GM12878 (cell line): Measurements from ENCODE around the gene GK. TPM values are rescaled to one million over a fixed set of nuclear protein-coding genes. Genes with fewer than 3 reads are reported as not detected.

Source experiments
- E2F4 ChIP-seq: IDR thresholded peaks from 2 replicates; pipeline ENCODE4 v1.6.1; 2012; ENCODE audit warnings: low read depth, low read length, improper control_type of control experiment
- E2F8 ChIP-seq: fragments of 450-650 bp; IDR thresholded peaks from 2 replicates; pipeline ENCODE4 v1.6.1; 2018; ENCODE audit warnings: mild to moderate bottlenecking, low read depth, moderate library complexity; ENCODE audit not compliant: partially characterized antibody
- EGR1 ChIP-seq, 2 experiments: IDR thresholded peaks; 1 replicate in 1 of 2; 2 replicates in 1 of 2; pipeline ENCODE4 v1.6.1; 2011 to 2012; ENCODE audit warnings: low read depth in 2 of 2, low read length in 2 of 2, borderline replicate concordance in 1 of 2, mild to moderate bottlenecking in 1 of 2, moderate library complexity in 1 of 2
- ETV6 ChIP-seq, 2 experiments: fragments of 450-650 bp in 1 of 2; IDR thresholded peaks in 1 of 2; conservative IDR thresholded peaks in 1 of 2; 2 replicates each; pipeline ENCODE4 v1.6.1; 2014; ENCODE audit warnings: antibody characterized with exemption in 1 of 2, borderline replicate concordance in 1 of 2, low read depth in 1 of 2, mild to moderate bottlenecking in 1 of 2, moderate library complexity in 1 of 2
- EZH2 ChIP-seq: IDR thresholded peaks from 2 replicates; pipeline ENCODE4 v1.6.1; 2012; ENCODE audit warnings: low read depth, mild to moderate bottlenecking, control low read depth, inconsistent platforms, low read length, borderline replicate concordance; ENCODE audit not compliant: control insufficient read depth
- FOS ChIP-seq: IDR thresholded peaks from 3 replicates; pipeline ENCODE4 v1.6.1; 2011; ENCODE audit warnings: borderline replicate concordance; ENCODE audit not compliant: insufficient read length; ENCODE audit errors: extremely low read depth
- GATAD2B ChIP-seq: fragments of 450-650 bp; conservative IDR thresholded peaks from 2 replicates; pipeline ENCODE4 v1.6.1; 2017; ENCODE audit warnings: low read depth, mild to moderate bottlenecking, moderate library complexity
- HDAC6 ChIP-seq: fragments of 200-600 bp; sonication (generic); IDR thresholded peaks from one replicate; pipeline ENCODE4 v1.8.0; 2017; ENCODE audit warnings: antibody characterized with exemption; ENCODE audit not compliant: unreplicated experiment
- KLF5 ChIP-seq: fragments of 450-650 bp; IDR thresholded peaks from 2 replicates; pipeline ENCODE4 v1.6.1; 2014; ENCODE audit warnings: mild to moderate bottlenecking; ENCODE audit not compliant: partially characterized antibody
- MAX ChIP-seq: IDR thresholded peaks from 2 replicates; pipeline ENCODE4 v1.6.1; 2012; ENCODE audit warnings: low read depth, low read length, improper control_type of control experiment
- MEF2B ChIP-seq: fragments of 450-650 bp; IDR thresholded peaks from 2 replicates; pipeline ENCODE4 v1.6.1; 2018; ENCODE audit warnings: mild to moderate bottlenecking, moderate library complexity; ENCODE audit not compliant: partially characterized antibody, poor library complexity, severe bottlenecking
- MTA3 ChIP-seq: IDR thresholded peaks from 2 replicates; pipeline ENCODE4 v1.6.1; 2012; ENCODE audit warnings: low read length, inconsistent platforms, borderline replicate concordance
- SRF ChIP-seq, 2 experiments: IDR thresholded peaks; 2 replicates each; pipeline ENCODE4 v1.6.1; 2011; ENCODE audit warnings: low read depth in 2 of 2, low read length in 2 of 2, mild to moderate bottlenecking in 1 of 2, moderate library complexity in 1 of 2
- SUPT20H ChIP-seq: IDR thresholded peaks from 2 replicates; pipeline ENCODE4 v1.6.1; 2011; ENCODE audit warnings: low read depth, mild to moderate bottlenecking, low read length, moderate library complexity, borderline replicate concordance; ENCODE audit not compliant: control insufficient read depth
- TARDBP ChIP-seq: IDR thresholded peaks from 2 replicates; pipeline ENCODE4 v1.6.1; 2016; ENCODE audit warnings: borderline replicate concordance
- polyA plus RNA-seq, 11 experiments: library from polyadenylated mRNA; depleted of rRNA in 4 of 11; unstranded in 6 of 11; stranded (reverse) in 5 of 11; fragments of >200 nt; fragmentation: Nextera tagmentation in 4 of 11; fragmentation: Illumina TruSeq in 1 of 11; extraction: Ambion mirVana in 4 of 11; extraction: Trizol in 1 of 11; gene quantifications; 1 replicate in 1 of 11; 2 replicates in 10 of 11; pipeline versions ENCODE4 v1.2.1 to v1.2.3, GENCODE V29; 2011 to 2016; ENCODE audit warnings: inconsistent platforms in 2 of 11, missing spikeins in 2 of 11, low read depth in 1 of 11
- total RNA-seq, 4 experiments: library from RNA; depleted of rRNA in 3 of 4; stranded (reverse); fragments of >200 nt in 3 of 4; fragmentation: Illumina TruSeq in 1 of 4; extraction: Trizol in 1 of 4; gene quantifications; 2 replicates each; pipeline versions ENCODE4 v1.2.1 to v1.2.3, GENCODE V29; 2013 to 2021
- TF ChIP-seq, protein P1 (sequence below): fragments of 450-650 bp; IDR thresholded peaks from 2 replicates; pipeline ENCODE4 v1.6.1; 2016; ENCODE audit warnings: mild to moderate bottlenecking, moderate library complexity, borderline replicate concordance
- TF ChIP-seq, protein P2 (sequence below): IDR thresholded peaks from 2 replicates; pipeline ENCODE4 v1.6.1; 2011; ENCODE audit warnings: borderline replicate concordance, low read depth, mild to moderate bottlenecking, moderate library complexity, mixed read lengths, low read length; ENCODE audit not compliant: insufficient read depth; ENCODE audit errors: extremely low read length

Gene GK
- total and polyA plus RNA-seq, 10 of the 15 experiments (the other 5 are each of a cell fraction or from before 2014, with no cell fraction given), result 6.3 to 22.3 (median 11.1) TPM

DNA sequence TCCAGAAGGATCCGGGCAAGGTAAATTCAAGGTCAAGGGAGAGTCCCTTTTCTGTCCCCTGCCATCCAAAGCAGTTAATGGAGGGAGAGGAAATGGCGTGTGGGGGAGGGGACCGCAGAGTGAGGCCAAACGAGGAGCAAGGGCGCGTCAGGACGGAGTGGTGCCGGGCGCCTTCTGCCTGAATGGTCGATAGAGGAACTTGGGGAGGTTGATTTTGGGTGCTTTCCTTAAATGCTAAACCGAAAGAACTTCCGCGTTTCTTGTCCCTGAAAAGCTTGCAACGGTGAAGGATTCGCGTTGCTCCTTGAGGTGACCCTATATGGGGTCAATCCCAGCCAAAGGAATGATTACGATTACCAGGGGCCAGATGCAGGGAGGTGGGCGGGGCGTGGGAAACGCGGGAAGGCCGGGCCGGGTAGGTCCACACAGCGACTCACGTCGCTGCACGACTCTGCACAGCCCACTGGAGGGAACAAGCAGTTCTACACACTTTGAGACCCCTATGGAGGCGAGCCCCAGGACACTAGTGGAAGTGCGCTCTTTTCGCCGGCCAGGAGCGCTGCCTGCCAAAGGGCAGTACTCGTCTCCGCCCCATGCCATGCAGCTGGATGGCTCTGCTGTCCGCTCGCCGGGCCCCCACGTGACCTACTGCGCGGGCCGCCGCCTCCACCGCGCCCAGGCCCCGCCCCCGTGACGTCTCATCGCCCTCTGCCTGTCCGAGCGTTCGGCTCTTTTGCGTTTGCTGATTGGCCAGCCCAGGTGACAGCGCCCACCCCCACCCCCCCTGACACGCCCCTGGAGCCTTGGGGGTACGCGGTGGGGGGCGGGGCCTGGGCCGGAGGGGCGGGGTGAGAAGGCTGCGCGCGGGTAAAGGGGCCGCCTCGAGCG, 452 bp upstream of the GK start (continued):
- TF ChIP-seq, protein P1, sequence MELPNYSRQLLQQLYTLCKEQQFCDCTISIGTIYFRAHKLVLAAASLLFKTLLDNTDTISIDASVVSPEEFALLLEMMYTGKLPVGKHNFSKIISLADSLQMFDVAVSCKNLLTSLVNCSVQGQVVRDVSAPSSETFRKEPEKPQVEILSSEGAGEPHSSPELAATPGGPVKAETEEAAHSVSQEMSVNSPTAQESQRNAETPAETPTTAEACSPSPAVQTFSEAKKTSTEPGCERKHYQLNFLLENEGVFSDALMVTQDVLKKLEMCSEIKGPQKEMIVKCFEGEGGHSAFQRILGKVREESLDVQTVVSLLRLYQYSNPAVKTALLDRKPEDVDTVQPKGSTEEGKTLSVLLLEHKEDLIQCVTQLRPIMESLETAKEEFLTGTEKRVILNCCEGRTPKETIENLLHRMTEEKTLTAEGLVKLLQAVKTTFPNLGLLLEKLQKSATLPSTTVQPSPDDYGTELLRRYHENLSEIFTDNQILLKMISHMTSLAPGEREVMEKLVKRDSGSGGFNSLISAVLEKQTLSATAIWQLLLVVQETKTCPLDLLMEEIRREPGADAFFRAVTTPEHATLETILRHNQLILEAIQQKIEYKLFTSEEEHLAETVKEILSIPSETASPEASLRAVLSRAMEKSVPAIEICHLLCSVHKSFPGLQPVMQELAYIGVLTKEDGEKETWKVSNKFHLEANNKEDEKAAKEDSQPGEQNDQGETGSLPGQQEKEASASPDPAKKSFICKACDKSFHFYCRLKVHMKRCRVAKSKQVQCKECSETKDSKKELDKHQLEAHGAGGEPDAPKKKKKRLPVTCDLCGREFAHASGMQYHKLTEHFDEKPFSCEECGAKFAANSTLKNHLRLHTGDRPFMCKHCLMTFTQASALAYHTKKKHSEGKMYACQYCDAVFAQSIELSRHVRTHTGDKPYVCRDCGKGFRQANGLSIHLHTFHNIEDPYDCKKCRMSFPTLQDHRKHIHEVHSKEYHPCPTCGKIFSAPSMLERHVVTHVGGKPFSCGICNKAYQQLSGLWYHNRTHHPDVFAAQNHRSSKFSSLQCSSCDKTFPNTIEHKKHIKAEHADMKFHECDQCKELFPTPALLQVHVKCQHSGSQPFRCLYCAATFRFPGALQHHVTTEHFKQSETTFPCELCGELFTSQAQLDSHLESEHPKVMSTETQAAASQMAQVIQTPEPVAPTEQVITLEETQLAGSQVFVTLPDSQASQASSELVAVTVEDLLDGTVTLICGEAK, result no peak
- TF ChIP-seq TARDBP (no peak), GATAD2B (0 out of 2 replicates have a peak, but pooled peaks have one; percentile 45), MTA3 (0 out of 2 replicates have a peak, but pooled peaks have one; percentile 38), EZH2 (no peak), ETV6 (conservative IDR thresholded peaks at IDR 0.05 in 1 of 2, IDR thresholded peaks at IDR 0.05 in 1 of 2; ENCODE audit: borderline replicate concordance in 1 of 2, low read depth in 1 of 2) (no peak), FOS (no peak), MEF2B (no peak), E2F8 (no peak), EGR1 (IDR thresholded peaks at IDR 0.05; ENCODE audit: borderline replicate concordance in 1 of 2, low read depth in 2 of 2, low read length in 2 of 2) (no peak), HDAC6 (no peak), E2F4 (0 out of 2 replicates have a peak, but pooled peaks have one; percentile 34), KLF5 (no peak), MAX (peak; percentile 84), SUPT20H (no peak), SRF (IDR thresholded peaks at IDR 0.05; ENCODE audit: low read depth in 2 of 2, low read length in 2 of 2) (no peak)
- TF ChIP-seq, protein P2, sequence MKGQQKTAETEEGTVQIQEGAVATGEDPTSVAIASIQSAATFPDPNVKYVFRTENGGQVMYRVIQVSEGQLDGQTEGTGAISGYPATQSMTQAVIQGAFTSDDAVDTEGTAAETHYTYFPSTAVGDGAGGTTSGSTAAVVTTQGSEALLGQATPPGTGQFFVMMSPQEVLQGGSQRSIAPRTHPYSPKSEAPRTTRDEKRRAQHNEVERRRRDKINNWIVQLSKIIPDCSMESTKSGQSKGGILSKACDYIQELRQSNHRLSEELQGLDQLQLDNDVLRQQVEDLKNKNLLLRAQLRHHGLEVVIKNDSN, result peak; percentile 95
